ENCODE measurements around the gene RELN. TPM values are rescaled to one million over a fixed set of nuclear protein-coding genes. Genes with fewer than 3 reads are reported as not detected.
"Not testable (repeated sequence)": the region's sequence is repeated elsewhere in the genome, so short reads cannot be mapped to it uniquely, and the experiment has no call there.

The RELN gene
- total and polyA plus RNA-seq, 10 of the 15 experiments (the other 5 are each of a cell fraction or from before 2014, with no cell fraction given), result 0.11 to 0.21 TPM; not detected in 8

DNA sequence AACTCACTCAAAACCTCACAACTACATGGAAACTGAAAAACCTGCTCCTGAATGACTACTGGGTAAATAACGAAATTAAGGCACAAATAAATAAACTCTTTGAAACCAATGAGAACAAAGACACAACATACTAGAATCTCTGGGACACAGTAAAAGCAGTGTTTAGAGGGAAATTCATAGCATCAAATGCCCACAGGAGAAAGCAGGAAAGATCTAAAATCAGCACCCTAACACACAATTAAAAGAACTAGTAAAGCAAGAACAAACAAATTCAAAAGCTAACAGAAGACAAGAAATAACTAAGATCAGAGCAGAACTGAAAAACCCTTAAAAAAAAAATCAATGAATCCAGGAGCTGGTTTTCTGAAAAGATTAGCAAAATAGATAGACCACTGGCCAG lies 202.4 kb downstream of the RELN start:
- SMC1A ChIA-PET (ENCODE audit: uncharacterized antibody, unreplicated experiment); BruUV-seq (replicated peaks); H3K36me3 ChIP-seq (ENCODE audit: control insufficient read depth in 2 of 2, insufficient read depth in 2 of 2, low read length in 1 of 2); in situ Hi-C loops (cut with MboI); H3K27me3 ChIP-seq (replicated peaks in 1 of 2; ENCODE audit: control insufficient read depth in 2 of 2, insufficient read depth in 2 of 2, low read length in 1 of 2); H3K4me2 ChIP-seq (ENCODE audit: control insufficient read depth, insufficient read depth); H3K4me1 ChIP-seq (ENCODE audit: control insufficient read depth, insufficient read depth, low read length); H3K79me2 ChIP-seq (ENCODE audit: control insufficient read depth, insufficient read depth, low read length); H2AFZ ChIP-seq (ENCODE audit: control insufficient read depth, low read depth, low read length); DNase-seq (ENCODE audit: low read depth, low spot score); H4K20me1 ChIP-seq (ENCODE audit: control insufficient read depth, insufficient read depth); H3K9ac ChIP-seq (ENCODE audit: control insufficient read depth, insufficient read depth, low read length); POLR2A ChIA-PET; intact Hi-C loops (cut with micrococcal nuclease; ENCODE audit: unreplicated experiment); FAIRE-seq; CTCF ChIA-PET; H3K27ac ChIP-seq (ENCODE audit: control insufficient read depth, insufficient read depth); H3K9me3 ChIP-seq (replicated peaks; ENCODE audit: control insufficient read depth, insufficient read depth, low read length); ATAC-seq; H3K4me3 ChIP-seq: not testable (repeated sequence)
- 0% methylated on average over 1 of the region's 1 CpG for WGBS (ENCODE audit: insufficient coverage, insufficient replicate concordance, low lambda C conversion rate, missing lambda C conversion rate)
- RAD21 ChIA-PET (ENCODE audit: unreplicated experiment), result interaction anchor here (0.7 kb wide), 1 partner anchor 68 kb away, joined by 3 read pairs; no protein-coding TSS in a partner anchor

DNA sequence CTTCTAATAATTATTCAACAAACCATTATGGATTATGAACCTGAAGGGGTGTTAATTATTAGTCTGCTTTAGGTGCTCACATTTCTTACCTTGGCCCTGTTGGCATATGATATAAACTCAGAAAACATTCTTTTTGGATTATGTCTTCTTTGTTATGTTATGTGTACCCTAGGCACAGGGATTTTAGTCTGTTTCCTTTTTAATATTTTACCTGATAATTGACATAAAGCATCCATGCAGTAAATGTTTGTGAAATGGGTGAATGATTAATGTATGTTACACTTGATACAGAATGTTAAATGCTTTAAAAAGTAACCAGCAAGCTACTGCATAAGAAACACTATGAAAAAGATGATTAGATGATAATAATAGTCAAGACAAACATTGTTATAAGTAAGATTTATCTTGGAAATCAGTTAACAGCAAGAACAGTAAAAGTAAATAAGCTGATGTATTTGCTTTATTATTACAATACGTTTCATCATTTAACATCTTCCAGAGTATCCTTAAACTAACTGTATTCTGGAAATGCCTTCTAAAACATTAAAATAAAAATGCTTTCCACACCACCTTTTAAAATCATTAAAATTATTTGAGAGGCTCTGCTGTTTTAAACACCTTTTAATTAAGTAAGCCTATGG lies 204.7 kb downstream of the RELN start:
- no peak overlapping the region for H3K9ac ChIP-seq (ENCODE audit: control insufficient read depth, insufficient read depth, low read length)
- no peak overlapping the region for H3K4me2 ChIP-seq (ENCODE audit: control insufficient read depth, insufficient read depth)
- DNase-seq (ENCODE audit: low read depth, low spot score), result no peak
- no peaks in the 10 kb centered on the region for H4K20me1 ChIP-seq (ENCODE audit: control insufficient read depth, insufficient read depth)
- BruUV-seq (replicated peaks), result no TSS peak
- POLR2A ChIA-PET, result no interaction called here
- no peak overlapping the region for H2AFZ ChIP-seq (ENCODE audit: control insufficient read depth, low read depth, low read length)
- 0% methylated on average over 1 of the region's 1 CpG for WGBS (ENCODE audit: insufficient coverage, insufficient replicate concordance, low lambda C conversion rate, missing lambda C conversion rate)
- no peak overlapping the region for H3K27ac ChIP-seq (ENCODE audit: control insufficient read depth, insufficient read depth)
- no peak for ATAC-seq
- in situ Hi-C loops (cut with MboI) (no loop called here), intact Hi-C loops (cut with micrococcal nuclease; ENCODE audit: unreplicated experiment) (no loop called here)
- no peaks in the 10 kb centered on the region for H3K79me2 ChIP-seq (ENCODE audit: control insufficient read depth, insufficient read depth, low read length)
- no peaks in the 10 kb centered on the region for H3K9me3 ChIP-seq (replicated peaks; ENCODE audit: control insufficient read depth, insufficient read depth, low read length)
- H3K4me1 ChIP-seq (ENCODE audit: control insufficient read depth, insufficient read depth, low read length), result no peaks in the 10 kb centered on the region
- CTCF ChIA-PET, result no interaction called here
- H3K36me3 ChIP-seq (ENCODE audit: control insufficient read depth in 2 of 2, insufficient read depth in 2 of 2, low read length in 1 of 2), result no peaks in the 10 kb centered on the region
- RAD21 ChIA-PET (ENCODE audit: unreplicated experiment), result no interaction called here
- no peak overlapping the region for H3K4me3 ChIP-seq
- no peaks in the 10 kb centered on the region for H3K27me3 ChIP-seq (replicated peaks in 1 of 2; ENCODE audit: control insufficient read depth in 2 of 2, insufficient read depth in 2 of 2, low read length in 1 of 2)
- FAIRE-seq, result no peak
- SMC1A ChIA-PET (ENCODE audit: uncharacterized antibody, unreplicated experiment), result no interaction called here
- no peak for TF ChIP-seq JUND (IDR thresholded peaks at IDR 0.05; ENCODE audit: low read depth, low read length)
- TF ChIP-seq, protein P1, sequence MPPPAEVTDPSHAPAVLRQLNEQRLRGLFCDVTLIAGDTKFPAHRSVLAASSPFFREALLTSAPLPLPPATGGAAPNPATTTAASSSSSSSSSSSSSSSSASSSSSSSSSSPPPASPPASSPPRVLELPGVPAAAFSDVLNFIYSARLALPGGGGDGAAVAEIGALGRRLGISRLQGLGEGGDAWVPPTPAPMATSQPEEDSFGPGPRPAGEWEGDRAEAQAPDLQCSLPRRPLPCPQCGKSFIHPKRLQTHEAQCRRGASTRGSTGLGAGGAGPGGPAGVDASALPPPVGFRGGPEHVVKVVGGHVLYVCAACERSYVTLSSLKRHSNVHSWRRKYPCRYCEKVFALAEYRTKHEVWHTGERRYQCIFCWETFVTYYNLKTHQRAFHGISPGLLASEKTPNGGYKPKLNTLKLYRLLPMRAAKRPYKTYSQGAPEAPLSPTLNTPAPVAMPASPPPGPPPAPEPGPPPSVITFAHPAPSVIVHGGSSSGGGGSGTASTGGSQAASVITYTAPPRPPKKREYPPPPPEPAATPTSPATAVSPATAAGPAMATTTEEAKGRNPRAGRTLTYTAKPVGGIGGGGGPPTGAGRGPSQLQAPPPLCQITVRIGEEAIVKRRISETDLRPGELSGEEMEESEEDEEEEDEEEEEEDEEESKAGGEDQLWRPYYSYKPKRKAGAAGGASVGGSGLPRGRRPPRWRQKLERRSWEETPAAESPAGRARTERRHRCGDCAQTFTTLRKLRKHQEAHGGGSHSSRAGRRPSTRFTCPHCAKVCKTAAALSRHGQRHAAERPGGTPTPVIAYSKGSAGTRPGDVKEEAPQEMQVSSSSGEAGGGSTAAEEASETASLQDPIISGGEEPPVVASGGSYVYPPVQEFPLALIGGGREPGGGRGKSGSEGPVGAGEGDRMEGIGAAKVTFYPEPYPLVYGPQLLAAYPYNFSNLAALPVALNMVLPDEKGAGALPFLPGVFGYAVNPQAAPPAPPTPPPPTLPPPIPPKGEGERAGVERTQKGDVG (CRISPR knock-in tag; IDR thresholded peaks at IDR 0.05), result no peak
- no peak for TF ChIP-seq ESRRA (IDR thresholded peaks at IDR 0.05; ENCODE audit: low read length)
- no peak for TF ChIP-seq CREB1 (IDR thresholded peaks at IDR 0.05; ENCODE audit: low read depth)
- TF ChIP-seq PML (IDR thresholded peaks at IDR 0.05; ENCODE audit: low read length), result no peak
- TF ChIP-seq ZNF207 (IDR thresholded peaks at IDR 0.05; ENCODE audit: borderline replicate concordance), result no peak

All from GM12878 (cell line).